ENCODE results near the gene WDR73.

DNA sequence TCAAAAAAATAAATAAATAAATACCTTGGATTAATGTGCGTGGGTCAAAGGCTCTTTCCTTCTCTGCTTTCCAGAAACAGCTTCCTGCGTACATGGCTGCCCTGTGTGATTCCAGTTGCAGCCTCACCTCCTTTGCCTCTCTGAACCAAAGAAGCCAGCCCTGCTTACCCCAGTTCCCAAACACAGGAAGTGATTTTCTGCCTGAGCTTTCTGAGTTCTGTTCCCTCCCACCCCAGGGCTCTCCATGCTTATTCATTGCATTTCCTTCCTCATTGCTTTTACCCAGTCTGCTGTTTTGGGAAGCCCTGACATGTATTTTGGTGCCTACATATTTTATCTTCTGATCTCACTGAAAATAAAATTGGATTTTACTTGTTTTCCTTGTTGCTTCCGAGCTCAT is 37.8 kb downstream of the WDR73 start:
- TF ChIP-seq LARP7 (IDR thresholded peaks at IDR 0.05) (no peak), BHLHE40 (IDR thresholded peaks at IDR 0.05; ENCODE audit: borderline replicate concordance in 1 of 2, low read depth in 2 of 2, low read length in 1 of 2) (no peak), EZH2 (IDR thresholded peaks at IDR 0.05; ENCODE audit: borderline replicate concordance, control insufficient read depth, low read depth, low read length) (no peak), CEBPB (IDR thresholded peaks at IDR 0.05; ENCODE audit: borderline replicate concordance in 1 of 2, low read depth in 2 of 2, low read length in 2 of 2) (no peak)
- TF ChIP-seq, protein P1, sequence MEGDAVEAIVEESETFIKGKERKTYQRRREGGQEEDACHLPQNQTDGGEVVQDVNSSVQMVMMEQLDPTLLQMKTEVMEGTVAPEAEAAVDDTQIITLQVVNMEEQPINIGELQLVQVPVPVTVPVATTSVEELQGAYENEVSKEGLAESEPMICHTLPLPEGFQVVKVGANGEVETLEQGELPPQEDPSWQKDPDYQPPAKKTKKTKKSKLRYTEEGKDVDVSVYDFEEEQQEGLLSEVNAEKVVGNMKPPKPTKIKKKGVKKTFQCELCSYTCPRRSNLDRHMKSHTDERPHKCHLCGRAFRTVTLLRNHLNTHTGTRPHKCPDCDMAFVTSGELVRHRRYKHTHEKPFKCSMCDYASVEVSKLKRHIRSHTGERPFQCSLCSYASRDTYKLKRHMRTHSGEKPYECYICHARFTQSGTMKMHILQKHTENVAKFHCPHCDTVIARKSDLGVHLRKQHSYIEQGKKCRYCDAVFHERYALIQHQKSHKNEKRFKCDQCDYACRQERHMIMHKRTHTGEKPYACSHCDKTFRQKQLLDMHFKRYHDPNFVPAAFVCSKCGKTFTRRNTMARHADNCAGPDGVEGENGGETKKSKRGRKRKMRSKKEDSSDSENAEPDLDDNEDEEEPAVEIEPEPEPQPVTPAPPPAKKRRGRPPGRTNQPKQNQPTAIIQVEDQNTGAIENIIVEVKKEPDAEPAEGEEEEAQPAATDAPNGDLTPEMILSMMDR (IDR thresholded peaks at IDR 0.05 in 2 of 3, conservative IDR thresholded peaks at IDR 0.05 in 1 of 3; ENCODE audit: control insufficient read depth in 2 of 3, extremely low read depth in 1 of 3, insufficient read depth in 1 of 3, low read depth in 3 of 3, low read length in 3 of 3): no peak
